Gastroesophageal sphincter (tissue), 4 donors: ENCODE measurements around the gene CTNNBL1. TPM values are rescaled to one million over a fixed set of nuclear protein-coding genes. Genes with fewer than 3 reads are reported as not detected.
A peak's percentile ranks its signal among the peaks of the same experiment; 100 is the strongest.

Experiments
- ATAC-seq: fragments of 150-250 bp; one replicate; pipeline ENCODE4 v1.9.1; 2016; ENCODE audit warnings: mild to moderate bottlenecking, moderate library complexity
- H3K27ac ChIP-seq, 4 donors: fragments of 200-600 bp; sonication (generic) in 3 of 4; 1 replicate in 3 of 4; 2 replicates in 1 of 4; pipeline ENCODE4 v1.5.1; 2016 to 2019
- H3K27me3 ChIP-seq: fragments of 200-600 bp; sonication (generic); one replicate; pipeline ENCODE4 v1.5.1; 2019
- H3K36me3 ChIP-seq, 2 donors: fragments of 200-600 bp; sonication (generic); one replicate each; pipeline ENCODE4 v1.5.1; 2019; ENCODE audit warnings: control low read depth in 1 of 2
- H3K4me1 ChIP-seq, 3 donors: fragments of 200-600 bp; sonication (generic); 1 replicate in 2 of 3; 2 replicates in 1 of 3; pipeline ENCODE4 v1.5.1; 2016 to 2019; ENCODE audit warnings: control low read depth in 2 of 3
- H3K4me3 ChIP-seq, 2 donors: fragments of 200-600 bp; sonication (generic); one replicate each; pipeline ENCODE4 v1.5.1; 2019; ENCODE audit warnings: mild to moderate bottlenecking in 1 of 2, moderate library complexity in 1 of 2
- H3K9me3 ChIP-seq, 3 donors: fragments of 200-600 bp; sonication (generic); one replicate each; pipeline ENCODE4 v1.5.1; 2017 to 2019; ENCODE audit warnings: control low read depth in 2 of 3
- EP300 ChIP-seq: sonication (generic); formaldehyde crosslinking; IDR thresholded peaks from one replicate; pipeline ENCODE4 v1.6.1; 2017; ENCODE audit warnings: antibody characterized with exemption, mild to moderate bottlenecking
- POLR2A ChIP-seq, 2 donors: fragments of 450-650 bp; IDR thresholded peaks; one replicate each; pipeline ENCODE4 v1.6.1; 2017; ENCODE audit warnings: antibody characterized with exemption in 2 of 2, mild to moderate bottlenecking in 2 of 2, moderate library complexity in 1 of 2
- POLR2AphosphoS5 ChIP-seq: sonication (generic); formaldehyde crosslinking; IDR thresholded peaks from one replicate; pipeline ENCODE4 v1.6.1; 2017; ENCODE audit warnings: antibody characterized with exemption
- WGBS, 2 donors: methylation state at CpG; one replicate each; pipeline ENCODE4 v1.1.5; 2018; ENCODE audit warnings: low coverage in 1 of 2; 5-methylcytosine and 5-hydroxymethylcytosine counted together
- total RNA-seq, 4 donors: library from RNA; depleted of rRNA; stranded (reverse); fragments of >200 nt; gene quantifications; one replicate each; pipeline ENCODE4 v1.1.0, GENCODE V29; 2016
- TF ChIP-seq, protein P1 (sequence below), 4 experiments: fragments of 200-600 bp in 2 of 4; fragments of 450-650 bp in 2 of 4; sonication (generic) in 1 of 4; IDR thresholded peaks; one replicate each; pipeline ENCODE4 v1.5.1; 2017 to 2019; ENCODE audit warnings: antibody characterized with exemption in 4 of 4, mild to moderate bottlenecking in 2 of 4, moderate library complexity in 2 of 4

CTNNBL1 gene
- total RNA-seq, 4 donors from 2014 or later: 43.8 to 58.4 (median 47.1) TPM

GRCh38 chr20:37800618-37801017, 106.8 kb downstream of the CTNNBL1 start:
- peaks cover 0 to 60% of the 10 kb centered on the region in 2 donors for H3K36me3 ChIP-seq
- WGBS, 2 donors: 95 to 96% methylated on average over 3 to 4 of the region's 4 CpGs

GRCh38 chr20:37801921-37802320, 108.1 kb downstream of the CTNNBL1 start:
- ATAC-seq: no peak
- Histone ChIP-seq H3K4me3 (no peak overlapping the region), H3K27ac (no peak overlapping the region), H3K27me3 (no peaks in the 10 kb centered on the region), H3K9me3 (no peaks in the 10 kb centered on the region), H3K4me1 (no peaks in the 10 kb centered on the region), H3K36me3 (peaks cover 0 to 71% of the 10 kb centered on the region in 2 donors)
- no peak for TF ChIP-seq POLR2AphosphoS5
- TF ChIP-seq, protein P1, sequence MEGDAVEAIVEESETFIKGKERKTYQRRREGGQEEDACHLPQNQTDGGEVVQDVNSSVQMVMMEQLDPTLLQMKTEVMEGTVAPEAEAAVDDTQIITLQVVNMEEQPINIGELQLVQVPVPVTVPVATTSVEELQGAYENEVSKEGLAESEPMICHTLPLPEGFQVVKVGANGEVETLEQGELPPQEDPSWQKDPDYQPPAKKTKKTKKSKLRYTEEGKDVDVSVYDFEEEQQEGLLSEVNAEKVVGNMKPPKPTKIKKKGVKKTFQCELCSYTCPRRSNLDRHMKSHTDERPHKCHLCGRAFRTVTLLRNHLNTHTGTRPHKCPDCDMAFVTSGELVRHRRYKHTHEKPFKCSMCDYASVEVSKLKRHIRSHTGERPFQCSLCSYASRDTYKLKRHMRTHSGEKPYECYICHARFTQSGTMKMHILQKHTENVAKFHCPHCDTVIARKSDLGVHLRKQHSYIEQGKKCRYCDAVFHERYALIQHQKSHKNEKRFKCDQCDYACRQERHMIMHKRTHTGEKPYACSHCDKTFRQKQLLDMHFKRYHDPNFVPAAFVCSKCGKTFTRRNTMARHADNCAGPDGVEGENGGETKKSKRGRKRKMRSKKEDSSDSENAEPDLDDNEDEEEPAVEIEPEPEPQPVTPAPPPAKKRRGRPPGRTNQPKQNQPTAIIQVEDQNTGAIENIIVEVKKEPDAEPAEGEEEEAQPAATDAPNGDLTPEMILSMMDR (IDR thresholded peaks at IDR 0.05): no peak
- no peak for TF ChIP-seq EP300
- no peak for TF ChIP-seq POLR2A (IDR thresholded peaks at IDR 0.05)
- WGBS, 2 donors: 64 to 93% methylated on average over 2 of the region's 2 CpGs

More at GRCh38 chr20:37800618-37801017, 106.8 kb downstream of the CTNNBL1 start:
- Histone ChIP-seq H3K4me1 (no peaks in the 10 kb centered on the region), H3K4me3 (no peak overlapping the region), H3K9me3 (no peaks in the 10 kb centered on the region), H3K27me3 (no peaks in the 10 kb centered on the region), H3K27ac (no peak overlapping the region)
- TF ChIP-seq POLR2AphosphoS5: no peak
- TF ChIP-seq POLR2A (IDR thresholded peaks at IDR 0.05): no peak
- no peak for TF ChIP-seq EP300
- TF ChIP-seq, protein P1 (IDR thresholded peaks at IDR 0.05): no peak
- ATAC-seq: no peak

GRCh38 chr20:37803438-37804307, 109.8 kb downstream of the CTNNBL1 start:
- ATAC-seq: no peak
- TF ChIP-seq EP300 (no peak), POLR2A (IDR thresholded peaks at IDR 0.05) (no peak), POLR2AphosphoS5 (no peak)
- TF ChIP-seq, protein P1 (IDR thresholded peaks at IDR 0.05): no peak
- WGBS, 2 donors: 78 to 91% methylated on average over 6 of the region's 8 CpGs
- no peak overlapping the region for H3K27ac ChIP-seq
- H3K36me3 ChIP-seq: peaks cover 0 to 71% of the 10 kb centered on the region in 2 donors
- no peaks in the 10 kb centered on the region for H3K9me3 ChIP-seq
- no peaks in the 10 kb centered on the region for H3K27me3 ChIP-seq
- H3K4me3 ChIP-seq: no peak overlapping the region
- H3K4me1 ChIP-seq: no peaks in the 10 kb centered on the region

GRCh38 chr20:37804584-37805566, 111.0 kb downstream of the CTNNBL1 start:
- no peak for TF ChIP-seq POLR2A (IDR thresholded peaks at IDR 0.05)
- TF ChIP-seq, protein P1 (IDR thresholded peaks at IDR 0.05): no peak
- TF ChIP-seq EP300: no peak
- no peak for TF ChIP-seq POLR2AphosphoS5
- H3K27ac ChIP-seq: no peak overlapping the region

More at GRCh38 chr20:37804584-37805566, 111.0 kb downstream of the CTNNBL1 start:
- 69 to 80% methylated on average over 5 to 15 of the region's 16 CpGs for WGBS, 2 donors
- no peaks in the 10 kb centered on the region for H3K27me3 ChIP-seq
- peaks cover 0 to 71% of the 10 kb centered on the region in 2 donors for H3K36me3 ChIP-seq
- H3K9me3 ChIP-seq: no peaks in the 10 kb centered on the region
- ATAC-seq: peak; percentile 10
- no peak overlapping the region for H3K4me3 ChIP-seq
- no peaks in the 10 kb centered on the region for H3K4me1 ChIP-seq
